COLO668 (cell line): ENCODE results near the gene OSBPL2.

Source experiments
- DNase-seq: peaks from one replicate; lab custom pipeline; 2025; ENCODE audit not compliant: unreplicated experiment; lab: John Stamatoyannopoulos, UW

Gene OSBPL2

DNA sequence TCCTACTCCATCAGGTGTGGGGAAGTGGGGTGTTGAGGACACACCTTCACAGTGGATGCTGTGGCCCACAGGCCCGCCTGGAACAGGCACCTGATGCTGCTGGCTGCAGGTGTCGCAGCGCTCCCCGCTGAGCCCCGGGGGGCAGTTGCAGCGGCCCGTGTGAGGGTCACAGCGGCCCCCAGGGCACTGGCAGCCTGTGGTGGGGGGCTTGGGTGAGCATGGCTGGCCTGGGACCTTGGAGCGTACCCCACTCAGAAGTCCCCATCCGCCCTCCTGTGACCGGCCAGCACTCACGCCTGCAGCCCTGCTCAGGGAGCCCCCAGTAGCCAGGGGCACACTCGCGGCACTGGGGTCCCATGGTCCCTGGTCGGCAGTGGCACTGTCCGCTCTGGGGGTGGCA lies 83.7 kb downstream of the OSBPL2 start:
- no peak for DNase-seq

DNA sequence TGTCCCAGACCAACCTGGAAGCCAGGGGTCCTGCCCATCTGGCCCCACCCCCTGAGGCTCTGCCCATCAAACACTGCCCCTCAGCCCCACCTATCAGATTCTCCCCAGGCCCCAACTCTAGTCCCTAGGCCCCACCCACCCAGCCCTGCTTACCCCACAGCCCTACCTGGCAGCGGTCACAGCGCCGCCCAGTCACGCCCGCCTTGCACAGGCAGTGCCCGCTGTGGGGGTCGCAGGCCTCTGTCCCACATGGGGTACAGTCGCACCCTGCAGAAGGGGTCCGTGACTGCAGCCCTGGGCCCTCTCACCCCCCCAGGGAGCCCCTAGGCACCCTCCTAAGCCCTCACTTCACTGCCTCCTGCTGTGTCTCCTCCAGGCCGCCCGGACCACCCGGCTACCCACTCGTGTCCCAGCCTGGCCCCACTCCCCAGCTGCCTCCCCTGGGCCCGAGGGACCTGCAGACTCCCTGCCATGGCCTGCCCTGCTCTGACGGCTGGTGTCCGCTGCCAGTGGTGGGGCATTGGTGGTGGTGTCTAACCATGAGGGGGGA lies 84.2 kb downstream of the OSBPL2 start:
- DNase-seq, result no peak

DNA sequence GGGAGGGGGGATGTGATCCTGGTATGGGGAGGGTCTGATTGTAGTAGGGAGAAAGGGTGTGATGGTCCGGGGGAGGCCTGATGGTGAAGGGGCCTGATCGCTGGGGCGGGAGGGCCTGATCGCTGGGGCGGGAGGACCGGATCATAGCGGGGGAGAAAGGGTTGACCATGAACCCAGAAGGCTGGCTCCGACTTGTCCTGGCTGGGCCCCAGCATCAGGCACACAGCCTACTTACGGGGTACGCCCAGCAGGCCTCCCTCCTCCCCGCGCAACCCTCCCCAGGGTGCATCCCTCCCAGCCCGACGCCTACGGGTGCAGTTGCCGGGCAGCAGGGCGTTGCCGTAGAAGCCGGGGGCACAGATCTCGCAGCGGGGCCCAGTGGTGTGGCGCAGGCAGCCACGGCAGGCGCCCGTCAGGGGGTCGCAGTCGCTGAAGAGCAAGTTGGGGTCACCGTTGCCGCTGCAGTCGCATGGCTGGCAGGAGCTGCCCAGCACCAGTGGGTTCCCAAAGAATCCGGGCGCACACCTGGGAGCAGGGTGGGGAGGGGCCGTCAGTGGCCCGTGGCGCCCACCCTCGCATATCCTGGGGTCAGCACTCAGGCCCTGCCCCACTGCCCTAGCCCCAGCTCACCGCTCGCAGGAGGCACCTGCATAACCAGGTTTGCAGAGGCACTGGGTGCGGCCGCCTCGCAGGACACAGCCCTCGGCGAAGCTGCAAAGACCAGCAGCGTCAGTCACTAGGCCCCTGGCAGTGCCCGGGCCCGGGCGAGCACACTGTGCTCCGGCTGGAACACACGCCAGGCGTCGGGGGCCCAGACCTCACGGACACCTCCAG lies 85.0 kb downstream of the OSBPL2 start:
- DNase-seq, result no peak

DNA sequence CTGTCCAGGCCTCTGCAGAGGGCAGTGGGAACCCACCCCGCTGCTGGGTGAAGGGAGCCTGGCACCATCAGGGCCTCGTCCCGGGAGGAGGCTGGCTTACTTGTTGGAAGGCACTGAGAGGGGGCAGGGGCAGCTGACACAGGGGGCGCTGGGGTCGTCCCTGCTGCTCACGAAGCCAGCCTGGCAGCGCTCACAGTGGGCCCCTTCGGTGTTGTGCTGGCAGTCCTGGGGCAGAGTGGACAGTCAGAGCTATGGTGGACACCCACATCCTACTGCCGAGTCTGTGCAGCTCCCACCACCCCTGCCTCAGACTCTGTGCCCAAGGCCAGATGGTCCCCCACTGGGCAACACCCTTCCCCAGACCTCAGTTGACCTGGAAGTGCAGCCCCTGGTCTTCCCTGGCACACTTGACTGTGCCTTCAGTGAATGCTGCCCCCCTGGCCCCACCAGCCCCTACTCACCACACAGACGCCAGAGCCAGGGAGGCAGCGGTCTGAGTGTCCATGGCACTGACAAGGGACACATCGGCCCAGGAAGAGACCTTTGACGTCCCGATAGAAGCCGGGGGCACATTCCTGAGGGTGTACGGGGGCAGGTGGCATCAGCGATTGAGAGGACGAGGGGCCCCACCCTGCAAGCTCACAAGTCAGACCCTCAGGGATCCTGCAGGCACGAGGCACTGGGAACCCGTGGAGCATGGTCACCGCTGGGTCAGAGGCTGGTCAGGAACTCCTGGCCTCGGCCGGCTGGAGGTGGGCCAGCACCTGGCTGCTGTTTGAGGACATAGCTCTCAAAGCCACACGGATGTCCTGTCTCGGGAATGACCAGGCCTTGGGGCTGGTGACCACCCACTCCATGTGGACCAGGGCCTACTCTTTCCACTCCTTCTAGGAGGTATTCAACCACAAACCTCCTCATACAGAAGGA lies 85.9 kb downstream of the OSBPL2 start:
- DNase-seq, result no peak

DNA sequence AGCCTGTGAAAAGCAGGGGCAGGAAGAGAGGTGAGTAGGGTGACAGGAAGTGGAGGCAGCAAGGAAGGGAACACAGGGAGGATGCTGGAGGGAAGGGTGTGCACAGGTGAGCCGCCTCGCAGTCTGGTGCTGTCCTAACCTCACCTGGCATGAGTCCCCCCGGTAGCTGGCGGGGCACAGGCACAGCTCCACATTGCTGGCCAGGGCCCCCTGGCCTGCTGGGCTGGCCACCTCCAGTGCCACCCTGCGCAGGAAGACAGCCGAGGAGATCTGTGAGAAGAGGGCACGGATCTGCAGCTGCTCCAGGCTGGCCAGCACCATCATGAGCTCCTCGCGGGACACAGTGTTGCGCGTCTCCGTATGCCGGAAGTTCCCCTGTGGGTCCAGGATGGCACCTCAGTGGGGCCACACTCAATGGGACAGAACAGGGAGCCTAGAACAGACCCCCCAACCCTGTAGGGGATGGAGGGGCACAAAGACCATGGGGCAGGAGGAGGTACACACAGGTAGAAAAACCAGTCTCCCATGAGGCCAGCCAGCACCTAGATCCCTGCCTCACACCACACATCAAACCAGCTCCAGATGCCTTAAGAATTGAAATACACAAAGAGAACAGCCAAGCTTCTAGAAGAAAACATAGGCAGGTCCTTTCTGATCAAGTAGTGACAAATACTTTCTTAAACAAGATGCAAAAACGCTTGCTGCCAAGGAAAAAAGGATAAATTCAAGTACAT lies 87.0 kb downstream of the OSBPL2 start:
- no peak for DNase-seq

DNA sequence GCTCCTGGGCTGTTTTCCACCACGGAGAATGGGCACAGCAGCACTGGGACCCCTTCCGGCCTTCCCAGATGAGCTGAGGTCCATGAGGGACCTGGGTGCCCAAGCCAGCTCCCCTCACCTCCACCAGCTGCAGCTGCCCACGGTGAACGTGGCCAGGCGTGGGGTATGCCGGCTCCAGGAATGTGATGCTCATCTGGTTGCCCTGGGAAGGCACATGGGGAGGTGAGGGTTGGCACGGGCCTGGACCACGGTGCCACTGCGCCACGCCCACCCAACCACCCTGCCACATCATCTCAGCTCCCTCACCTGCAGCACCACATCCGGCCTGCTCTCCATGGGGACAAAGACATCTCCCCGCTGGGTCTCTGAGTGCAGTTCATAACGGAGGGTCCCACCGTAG lies 88.2 kb downstream of the OSBPL2 start:
- DNase-seq, result no peak

DNA sequence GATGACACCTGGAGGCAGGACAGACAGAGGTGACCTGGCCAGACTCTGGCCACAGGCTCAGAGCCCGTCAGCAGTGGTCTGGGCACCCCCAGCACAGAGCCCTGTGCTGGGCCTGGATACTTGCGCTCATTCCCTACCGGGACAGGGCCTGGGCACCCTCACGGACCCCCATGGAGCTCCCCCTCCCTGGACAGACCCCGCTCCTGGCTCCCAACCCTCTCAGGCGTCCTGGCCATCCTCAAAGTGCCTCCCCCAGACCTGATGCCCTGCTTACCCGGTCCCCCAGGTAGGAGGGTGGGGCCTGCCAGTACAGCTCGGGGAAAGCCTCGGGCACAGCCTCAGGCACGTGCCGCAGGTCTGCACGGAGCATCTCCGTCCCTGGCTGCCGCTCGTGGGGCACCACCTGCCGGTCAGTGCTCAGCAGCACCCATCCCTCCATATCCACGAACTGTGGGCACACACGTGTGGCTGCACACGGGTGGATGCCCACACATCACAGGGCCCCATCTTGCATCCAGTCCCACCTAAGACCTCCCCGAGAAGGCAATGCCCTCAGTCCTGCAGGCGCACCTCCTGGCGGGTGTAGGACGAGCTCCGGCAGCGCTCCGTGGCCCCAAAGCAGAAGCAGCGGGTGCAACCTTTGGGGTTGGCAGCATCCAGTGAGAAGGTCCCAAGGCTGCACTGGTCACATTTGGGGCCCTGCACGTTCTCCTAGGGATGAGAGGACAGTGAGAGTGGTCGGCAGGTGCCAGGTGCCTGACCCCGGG lies 88.8 kb downstream of the OSBPL2 start:
- no peak for DNase-seq

DNA sequence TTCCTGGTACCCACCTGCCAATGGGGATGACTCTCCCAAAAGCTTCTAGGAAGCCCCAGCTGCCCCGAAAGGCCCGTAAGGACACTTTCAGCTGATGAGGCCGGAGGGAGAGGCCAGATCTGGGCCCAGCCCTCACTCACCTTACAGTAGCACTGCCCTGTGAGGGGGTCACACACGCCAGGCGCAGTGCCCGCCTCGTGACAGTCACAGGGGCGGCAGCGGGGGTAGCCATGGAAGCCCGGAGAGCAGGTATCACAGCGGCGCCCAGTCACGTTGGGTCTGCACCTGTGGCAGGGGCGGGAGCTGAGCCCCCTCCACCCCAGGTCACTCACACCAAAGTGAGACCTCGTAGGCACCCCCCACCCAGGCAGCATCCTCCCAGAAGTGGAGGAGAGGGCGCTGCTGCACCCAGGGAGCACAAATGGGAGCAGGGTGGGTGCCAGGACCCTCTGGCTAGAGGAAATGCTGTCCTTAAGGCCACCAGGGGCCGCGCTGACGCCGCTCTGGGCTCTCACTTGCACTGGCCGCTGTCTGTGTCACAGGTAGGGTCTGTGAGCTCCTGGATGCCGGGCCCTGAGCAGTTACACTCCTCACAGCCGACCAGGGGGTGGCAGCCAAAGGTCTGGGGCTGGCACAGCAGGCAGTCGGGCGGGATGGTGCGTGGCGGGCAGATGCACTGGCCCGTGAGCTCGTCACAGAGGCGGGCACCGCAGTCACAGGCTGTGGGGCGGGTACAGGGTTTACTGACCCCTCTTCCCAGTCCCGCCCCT lies 89.6 kb downstream of the OSBPL2 start:
- no peak for DNase-seq

DNA sequence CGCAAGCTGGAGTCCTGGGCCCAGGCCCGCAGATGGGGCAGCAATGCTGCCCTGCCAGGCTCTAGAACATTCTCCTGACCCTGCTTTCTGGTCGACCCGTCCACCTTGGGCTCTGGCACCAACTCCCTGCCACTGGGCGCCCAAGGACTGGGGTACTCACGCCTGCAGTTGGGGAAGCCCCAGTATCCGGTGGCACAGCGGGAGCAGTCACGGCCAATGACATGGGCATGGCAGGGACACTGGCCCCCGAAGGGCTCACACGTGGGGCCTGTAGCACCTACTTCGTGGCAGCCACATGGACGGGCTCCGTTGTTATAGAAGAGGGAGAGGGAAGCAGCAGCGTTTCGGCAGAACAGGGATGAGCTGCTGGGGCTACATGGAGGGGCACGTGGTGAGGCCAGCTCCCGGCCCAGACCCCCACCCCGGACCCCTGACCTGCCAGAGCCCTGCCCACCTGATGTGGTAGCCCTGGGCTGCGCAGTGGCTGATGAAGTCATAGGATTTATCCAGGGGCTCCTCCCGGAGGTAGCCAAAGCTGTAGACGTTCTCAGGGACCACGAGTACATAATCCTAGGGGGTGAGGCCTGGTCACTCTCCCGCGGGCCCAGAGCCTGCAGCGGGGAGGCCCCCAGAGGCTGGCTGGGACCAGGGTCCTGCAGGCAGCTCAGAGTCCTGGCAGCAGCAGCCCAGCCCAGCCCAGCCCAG lies 90.5 kb downstream of the OSBPL2 start:
- no peak for DNase-seq

DNA sequence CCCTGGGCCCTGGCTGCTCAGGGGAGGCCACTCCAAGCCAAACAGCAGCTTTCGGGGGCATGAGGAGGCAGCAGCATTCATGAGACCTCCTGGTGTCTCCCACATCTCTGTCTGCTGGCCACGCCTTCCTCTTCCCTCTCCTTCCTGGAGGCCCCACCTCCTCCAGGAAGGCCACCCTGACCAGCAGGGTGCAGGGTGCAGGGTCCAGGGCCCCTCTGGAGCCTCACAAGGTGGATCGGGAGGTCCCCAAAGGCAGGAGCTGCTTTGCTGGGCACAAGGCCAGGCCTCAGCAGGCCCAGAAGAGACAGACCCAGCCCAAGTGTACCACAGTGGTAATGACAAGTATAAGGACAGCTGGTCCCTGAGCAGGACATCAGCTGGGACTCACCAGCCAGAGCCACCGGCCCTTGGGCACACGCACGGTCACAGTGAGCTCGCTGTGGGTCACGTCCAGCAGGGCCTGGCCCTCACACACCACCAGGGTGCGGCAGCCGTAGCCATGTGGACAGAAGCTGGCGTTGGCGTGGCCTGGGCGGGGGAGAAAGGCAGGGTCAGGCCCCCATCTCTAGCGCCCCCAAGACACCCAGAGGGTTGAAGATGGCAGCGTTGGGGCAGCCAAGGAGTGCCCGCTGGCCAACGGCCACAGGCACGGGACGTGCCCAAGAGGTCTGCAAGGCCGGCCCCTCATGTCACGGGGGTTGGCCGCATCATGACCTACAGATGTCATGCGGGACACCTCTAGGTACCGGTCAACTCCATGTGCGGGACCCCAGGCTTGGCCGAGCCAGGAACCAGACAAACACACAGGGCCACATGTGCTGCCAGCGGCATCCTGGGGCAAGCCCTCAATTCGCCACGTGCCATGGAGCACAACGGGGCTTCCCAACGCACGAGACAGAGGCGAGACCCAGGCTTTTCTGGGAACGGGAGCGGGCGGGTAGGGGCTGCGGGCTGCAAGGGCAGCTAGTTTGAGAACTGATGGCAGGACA lies 91.4 kb downstream of the OSBPL2 start:
- no peak for DNase-seq

DNA sequence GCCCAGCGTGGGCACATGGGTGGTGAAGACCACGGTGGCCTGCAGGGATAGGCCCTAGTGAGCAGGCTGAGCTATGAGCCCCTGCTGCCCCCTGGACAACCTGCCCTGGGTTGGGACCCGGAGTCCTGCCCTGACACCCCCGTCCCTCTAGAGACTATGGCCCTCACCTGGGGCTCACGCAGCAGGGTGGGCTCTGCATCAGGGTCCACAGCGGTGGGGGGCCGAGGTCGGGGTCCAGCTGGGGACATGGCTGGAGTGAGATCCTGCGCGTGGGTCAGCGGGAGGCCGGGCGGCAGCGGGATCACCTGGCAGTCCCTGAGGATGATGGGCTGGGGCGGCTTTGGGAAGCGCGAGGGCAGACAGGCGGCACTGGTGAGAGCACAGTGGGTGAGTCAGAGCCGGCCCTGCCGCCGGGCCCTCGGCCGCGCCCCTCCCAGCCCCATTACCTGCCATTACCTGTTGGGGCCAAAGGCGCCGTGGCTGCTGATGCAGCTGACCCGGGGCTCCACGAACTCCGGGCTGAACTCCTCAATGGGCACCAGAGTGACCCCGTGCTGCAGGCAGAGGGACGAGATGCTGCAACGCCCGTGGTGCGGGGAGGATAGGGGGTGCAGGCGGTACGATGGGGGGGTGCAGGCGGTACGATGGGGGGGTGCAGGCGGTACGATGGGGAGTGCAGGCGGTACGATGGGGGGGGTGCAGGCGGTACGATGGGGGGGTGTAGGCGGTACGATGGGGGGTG lies 92.4 kb downstream of the OSBPL2 start:
- no peak for DNase-seq

DNA sequence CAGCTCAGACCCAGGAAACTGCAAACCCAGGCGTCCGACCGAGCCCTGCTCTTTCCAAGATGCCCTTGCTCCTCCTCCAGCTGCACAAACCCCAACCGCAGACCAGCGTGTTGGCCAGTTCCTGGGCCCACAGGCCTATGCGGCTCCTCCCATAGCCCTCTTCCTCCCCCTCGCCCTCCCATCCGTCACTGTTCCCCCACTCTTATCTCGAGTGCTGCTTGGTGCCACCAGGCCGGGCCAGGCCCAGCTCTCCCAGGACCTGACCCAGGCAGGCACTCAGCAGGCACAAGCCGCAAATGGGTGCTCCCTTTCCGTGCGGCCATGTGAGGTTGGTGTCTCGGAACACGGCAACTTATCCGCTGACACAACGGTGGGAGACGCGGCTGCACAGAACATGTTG lies 93.0 kb downstream of the OSBPL2 start:
- DNase-seq, result no peak

DNA sequence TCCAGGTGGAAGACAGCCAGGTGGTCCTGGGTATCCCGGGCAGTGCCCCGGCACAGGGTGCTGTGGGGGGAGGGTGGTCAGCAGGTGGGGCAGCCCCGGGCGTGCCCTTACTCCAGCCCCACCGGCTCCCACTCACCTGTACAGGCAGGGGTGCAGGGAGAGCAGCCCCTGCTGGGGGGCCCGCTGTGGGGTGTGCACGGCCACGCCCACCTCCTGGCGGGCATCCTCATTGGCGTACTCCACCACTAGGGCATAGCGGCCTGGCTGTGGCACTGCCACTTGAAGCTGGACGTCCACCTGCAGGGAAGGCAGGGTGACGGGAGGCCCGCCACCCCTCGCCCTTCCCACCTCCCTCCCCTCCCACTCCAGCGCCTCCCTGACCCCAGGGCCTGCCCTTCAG lies 94.1 kb downstream of the OSBPL2 start:
- no peak for DNase-seq

DNA sequence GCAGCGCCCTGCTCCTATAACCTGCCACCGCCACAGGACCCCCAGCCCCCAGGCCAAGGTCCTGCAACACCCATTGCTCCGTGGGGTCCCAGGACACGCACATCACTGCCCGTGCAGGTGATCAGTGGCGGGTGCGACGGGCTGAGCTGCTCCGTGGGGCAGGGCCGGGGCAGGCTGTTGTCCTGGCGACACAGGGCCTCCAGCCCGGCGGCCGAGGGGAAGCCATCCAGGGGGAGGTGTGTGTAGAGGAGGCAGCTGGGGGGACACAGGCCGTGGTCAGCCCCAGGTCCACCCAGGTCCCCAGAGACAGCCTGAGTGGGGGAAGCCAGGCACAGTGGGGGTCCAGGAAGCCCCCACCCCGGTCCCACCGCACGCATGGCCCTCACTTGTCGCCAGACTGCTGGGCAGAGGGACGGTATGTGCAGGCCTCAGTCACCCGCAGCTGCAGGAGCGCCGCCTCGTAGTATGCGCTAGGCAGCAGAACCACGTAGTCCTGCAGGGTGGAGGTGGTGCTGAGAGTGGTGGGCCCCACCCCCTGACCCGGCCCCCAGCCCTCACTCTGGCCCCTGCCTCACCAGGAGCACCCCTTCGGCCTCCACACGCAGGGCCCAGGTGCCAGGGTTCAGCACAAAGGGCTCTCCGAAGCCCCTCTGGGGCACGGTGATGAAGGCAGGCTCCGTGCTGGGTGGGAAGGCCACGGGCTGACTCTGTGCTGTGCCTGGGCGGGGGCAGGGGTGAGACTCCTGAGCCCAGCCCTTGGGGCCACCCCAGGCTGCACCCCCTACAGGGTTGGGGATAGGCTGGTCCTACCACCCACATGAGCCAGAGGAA lies 94.9 kb downstream of the OSBPL2 start:
- no peak for DNase-seq

DNA sequence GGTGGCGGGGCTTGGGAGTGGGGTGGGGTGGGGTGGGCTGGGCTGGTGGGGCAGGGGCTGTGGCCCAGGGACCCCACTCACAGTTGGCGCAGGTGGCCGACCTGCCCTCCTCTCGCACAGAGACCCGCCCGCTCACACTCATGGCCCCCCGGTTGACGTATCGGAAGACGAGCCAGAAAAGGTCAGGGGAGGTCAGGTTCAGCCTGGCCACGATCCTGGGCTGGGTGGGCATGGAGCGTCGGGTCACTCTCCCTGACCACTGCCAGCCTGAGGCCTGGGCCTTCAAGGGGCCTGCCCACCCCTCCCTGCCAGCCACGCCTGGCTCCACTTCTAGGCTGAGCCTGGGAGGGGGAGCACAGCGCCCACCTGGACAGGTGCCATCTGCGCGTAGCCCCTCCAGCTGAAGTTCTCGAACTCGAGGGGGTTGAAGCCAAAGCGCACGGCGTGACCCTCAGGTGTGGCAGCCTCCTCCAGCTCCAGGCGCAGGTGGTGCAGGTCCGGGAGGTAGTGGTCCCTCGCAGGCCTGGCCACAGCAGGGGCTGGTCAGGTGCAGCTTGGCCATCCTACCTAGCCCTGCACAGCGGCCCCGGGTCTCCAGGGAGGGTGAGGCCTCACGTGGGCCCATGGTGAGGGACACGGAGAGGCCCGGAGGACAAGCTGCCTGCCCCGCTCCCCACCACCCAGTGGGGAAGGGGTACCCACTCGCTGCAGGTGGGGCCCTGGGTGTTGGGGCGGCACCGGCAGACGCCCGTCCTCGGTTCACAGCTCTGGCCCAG lies 95.7 kb downstream of the OSBPL2 start:
- DNase-seq, result no peak

DNA sequence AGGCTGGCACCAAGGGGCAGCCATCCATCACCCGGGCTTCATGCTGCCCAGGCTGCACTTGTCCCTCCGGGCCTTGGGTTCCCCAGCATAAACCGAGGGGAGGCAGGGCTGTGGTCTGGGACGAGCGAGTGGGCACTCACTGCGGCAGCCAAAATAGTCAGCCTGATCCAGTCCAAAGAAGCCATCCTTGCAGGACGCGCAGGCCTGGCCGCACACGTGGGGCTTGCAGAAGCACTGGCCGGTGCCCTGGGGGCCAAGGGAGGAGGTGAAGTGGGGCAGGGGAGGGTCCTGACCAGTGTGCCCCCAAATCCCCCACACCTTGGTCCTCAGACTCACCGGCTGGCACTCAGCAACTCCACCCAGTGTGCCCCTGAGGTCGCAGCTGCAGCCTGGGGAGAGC lies 96.6 kb downstream of the OSBPL2 start:
- DNase-seq, result no peak
